ENCODE measurements around the gene MYL1.

GRCh38 chr2:210269148-210269547, 45.8 kb downstream of the MYL1 start:
- no peak for TF ChIP-seq CTCF (IDR thresholded peaks at IDR 0.05)
- TF ChIP-seq NFYB (CRISPR knock-in tag; conservative IDR thresholded peaks at IDR 0.05; ENCODE audit: low read depth): no peak
- no peak for TF ChIP-seq KAT7 (CRISPR knock-in tag; IDR thresholded peaks at IDR 0.05; ENCODE audit: borderline replicate concordance)
- no peak for TF ChIP-seq ZNF138 (CRISPR knock-in tag; conservative IDR thresholded peaks at IDR 0.05)
- no peak for TF ChIP-seq USF2 (CRISPR knock-in tag; IDR thresholded peaks at IDR 0.05)
- no peak for TF ChIP-seq NFE2L1 (CRISPR knock-in tag; IDR thresholded peaks at IDR 0.05)
- no peak for TF ChIP-seq AFF4 (CRISPR knock-in tag; IDR thresholded peaks at IDR 0.05; ENCODE audit: borderline replicate concordance)
- no peak for TF ChIP-seq FOXJ3 (CRISPR knock-in tag; IDR thresholded peaks at IDR 0.05; ENCODE audit: borderline replicate concordance)
- no peak for TF ChIP-seq ZNF416 (CRISPR knock-in tag; IDR thresholded peaks at IDR 0.05)
- TF ChIP-seq ESRRA (CRISPR knock-in tag; IDR thresholded peaks at IDR 0.05; ENCODE audit: borderline replicate concordance): no peak
- no peak for TF ChIP-seq MAX (CRISPR knock-in tag; IDR thresholded peaks at IDR 0.05)
- TF ChIP-seq ZNF512 (CRISPR knock-in tag; IDR thresholded peaks at IDR 0.05; ENCODE audit: borderline replicate concordance): no peak

Data from WTC11 (cell line).